D721Med (cell line): ENCODE data around the gene ACIN1.

Experiments used
- DNase-seq: peaks from one replicate; pipeline ENCODE4 v3.0.0; 2011; ENCODE audit warnings: low spot score; ENCODE audit not compliant: insufficient read length
- FAIRE-seq: peaks from 2 replicates; lab custom pipeline; 2011; peaks lifted over from hg19 to GRCh38; lab: Jason Lieb, UNC
- TF ChIP-seq, protein P1 (sequence below): IDR thresholded peaks from 2 replicates; pipeline ENCODE4 v1.5.1; 2012; ENCODE audit warnings: mild to moderate bottlenecking, control low read depth; ENCODE audit not compliant: insufficient read depth; ENCODE audit errors: missing control alignments

Gene ACIN1, protein sequence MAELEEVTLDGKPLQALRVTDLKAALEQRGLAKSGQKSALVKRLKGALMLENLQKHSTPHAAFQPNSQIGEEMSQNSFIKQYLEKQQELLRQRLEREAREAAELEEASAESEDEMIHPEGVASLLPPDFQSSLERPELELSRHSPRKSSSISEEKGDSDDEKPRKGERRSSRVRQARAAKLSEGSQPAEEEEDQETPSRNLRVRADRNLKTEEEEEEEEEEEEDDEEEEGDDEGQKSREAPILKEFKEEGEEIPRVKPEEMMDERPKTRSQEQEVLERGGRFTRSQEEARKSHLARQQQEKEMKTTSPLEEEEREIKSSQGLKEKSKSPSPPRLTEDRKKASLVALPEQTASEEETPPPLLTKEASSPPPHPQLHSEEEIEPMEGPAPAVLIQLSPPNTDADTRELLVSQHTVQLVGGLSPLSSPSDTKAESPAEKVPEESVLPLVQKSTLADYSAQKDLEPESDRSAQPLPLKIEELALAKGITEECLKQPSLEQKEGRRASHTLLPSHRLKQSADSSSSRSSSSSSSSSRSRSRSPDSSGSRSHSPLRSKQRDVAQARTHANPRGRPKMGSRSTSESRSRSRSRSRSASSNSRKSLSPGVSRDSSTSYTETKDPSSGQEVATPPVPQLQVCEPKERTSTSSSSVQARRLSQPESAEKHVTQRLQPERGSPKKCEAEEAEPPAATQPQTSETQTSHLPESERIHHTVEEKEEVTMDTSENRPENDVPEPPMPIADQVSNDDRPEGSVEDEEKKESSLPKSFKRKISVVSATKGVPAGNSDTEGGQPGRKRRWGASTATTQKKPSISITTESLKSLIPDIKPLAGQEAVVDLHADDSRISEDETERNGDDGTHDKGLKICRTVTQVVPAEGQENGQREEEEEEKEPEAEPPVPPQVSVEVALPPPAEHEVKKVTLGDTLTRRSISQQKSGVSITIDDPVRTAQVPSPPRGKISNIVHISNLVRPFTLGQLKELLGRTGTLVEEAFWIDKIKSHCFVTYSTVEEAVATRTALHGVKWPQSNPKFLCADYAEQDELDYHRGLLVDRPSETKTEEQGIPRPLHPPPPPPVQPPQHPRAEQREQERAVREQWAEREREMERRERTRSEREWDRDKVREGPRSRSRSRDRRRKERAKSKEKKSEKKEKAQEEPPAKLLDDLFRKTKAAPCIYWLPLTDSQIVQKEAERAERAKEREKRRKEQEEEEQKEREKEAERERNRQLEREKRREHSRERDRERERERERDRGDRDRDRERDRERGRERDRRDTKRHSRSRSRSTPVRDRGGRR

GRCh38 chr14:23094666-23095195 lies at the start of gene ACIN1:
ACIN1 (minus strand) TSS chr14:23095136; CDS start chr14:23095112, 24 bp downstream.
- no peak for DNase-seq
- no peak for FAIRE-seq
- TF ChIP-seq, protein P1, sequence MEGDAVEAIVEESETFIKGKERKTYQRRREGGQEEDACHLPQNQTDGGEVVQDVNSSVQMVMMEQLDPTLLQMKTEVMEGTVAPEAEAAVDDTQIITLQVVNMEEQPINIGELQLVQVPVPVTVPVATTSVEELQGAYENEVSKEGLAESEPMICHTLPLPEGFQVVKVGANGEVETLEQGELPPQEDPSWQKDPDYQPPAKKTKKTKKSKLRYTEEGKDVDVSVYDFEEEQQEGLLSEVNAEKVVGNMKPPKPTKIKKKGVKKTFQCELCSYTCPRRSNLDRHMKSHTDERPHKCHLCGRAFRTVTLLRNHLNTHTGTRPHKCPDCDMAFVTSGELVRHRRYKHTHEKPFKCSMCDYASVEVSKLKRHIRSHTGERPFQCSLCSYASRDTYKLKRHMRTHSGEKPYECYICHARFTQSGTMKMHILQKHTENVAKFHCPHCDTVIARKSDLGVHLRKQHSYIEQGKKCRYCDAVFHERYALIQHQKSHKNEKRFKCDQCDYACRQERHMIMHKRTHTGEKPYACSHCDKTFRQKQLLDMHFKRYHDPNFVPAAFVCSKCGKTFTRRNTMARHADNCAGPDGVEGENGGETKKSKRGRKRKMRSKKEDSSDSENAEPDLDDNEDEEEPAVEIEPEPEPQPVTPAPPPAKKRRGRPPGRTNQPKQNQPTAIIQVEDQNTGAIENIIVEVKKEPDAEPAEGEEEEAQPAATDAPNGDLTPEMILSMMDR: no peak

GRCh38 chr14:23143911-23144310 lies 49.0 kb upstream of the ACIN1 start:
- TF ChIP-seq, protein P1: no peak
- FAIRE-seq (no peak), DNase-seq (no peak)

DNA sequence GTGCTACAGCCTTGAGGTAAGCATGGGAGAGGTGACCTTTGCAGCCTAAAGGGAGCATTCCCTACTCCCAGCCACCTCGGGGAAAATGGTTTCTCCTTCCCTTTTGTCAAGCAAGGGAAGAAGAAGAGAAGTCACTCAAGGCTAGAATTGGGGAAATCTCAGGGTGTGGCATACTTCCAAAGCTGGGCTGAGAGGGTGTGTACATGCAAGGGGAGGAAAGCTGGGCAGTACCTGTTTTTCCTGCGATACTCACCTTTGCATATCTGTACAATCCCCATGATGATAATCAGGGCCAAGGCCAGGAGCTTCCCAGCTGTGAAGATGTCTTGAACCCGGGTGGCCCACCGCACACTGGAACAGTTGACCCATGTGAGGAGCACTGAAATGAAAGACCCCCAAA lies 47.9 kb upstream of the ACIN1 start:
- FAIRE-seq (no peak), DNase-seq (no peak)
- TF ChIP-seq, protein P1: no peak

GRCh38 chr14:23141706-23142444 lies 46.9 kb upstream of the ACIN1 start:
- FAIRE-seq: no peak
- TF ChIP-seq, protein P1: no peak
- no peak for DNase-seq

- DNase-seq (no peak), FAIRE-seq (no peak)
- TF ChIP-seq, protein P1: no peak
Observed at GRCh38 chr14:23140371-23140770, 45.4 kb upstream of the ACIN1 start.

DNA sequence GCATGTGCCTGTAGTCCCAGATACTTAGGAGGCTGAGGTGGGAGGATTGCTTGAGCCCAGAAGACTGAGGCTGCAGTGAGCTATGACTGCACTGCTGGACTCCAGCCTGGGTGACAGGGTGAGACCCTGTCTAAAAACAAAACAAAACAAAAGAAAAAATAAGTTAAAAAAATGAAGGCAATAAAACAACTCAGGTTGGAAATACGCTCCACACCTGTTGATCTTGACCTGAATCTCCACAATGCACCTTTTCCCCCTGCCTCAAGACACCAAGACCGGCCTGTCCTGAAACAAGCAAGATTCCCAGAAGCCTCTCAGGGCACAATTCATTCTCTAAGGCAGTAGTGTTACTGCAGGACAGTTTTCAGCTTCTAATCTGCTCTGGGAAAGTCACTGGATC lies 44.9 kb upstream of the ACIN1 start:
- TF ChIP-seq, protein P1: no peak
- FAIRE-seq: no peak
- no peak for DNase-seq
